GM12875 (cell line): ENCODE data around the gene TAAR1.
"Not testable (repeated sequence)": the region's sequence is repeated elsewhere in the genome, so short reads cannot be mapped to it uniquely, and the experiment has no call there.

Experiments used
- H3K4me3 ChIP-seq: one replicate; pipeline ENCODE4 v1.5.1; 2011; ENCODE audit warnings: low read depth, low read length, control low read depth
- CTCF ChIP-seq: IDR thresholded peaks from 2 replicates; pipeline ENCODE4 v1.5.1; 2011; ENCODE audit warnings: low read depth, mild to moderate bottlenecking, control low read depth, inconsistent platforms, low read length, moderate library complexity, borderline replicate concordance; ENCODE audit not compliant: insufficient read depth

The TAAR1 gene

GRCh38 chr6:132643547-132643946 is 15.4 kb downstream of the TAAR1 start:
- H3K4me3 ChIP-seq: no peak overlapping the region
- TF ChIP-seq CTCF: no peak

GRCh38 chr6:132637135-132637534 is 21.8 kb downstream of the TAAR1 start:
- H3K4me3 ChIP-seq: not testable (repeated sequence)

- H3K4me3 ChIP-seq: not testable (repeated sequence)
These were observed 23.1 kb downstream of the TAAR1 start for GRCh38 chr6:132635906-132636305.

GRCh38 chr6:132635288-132635687 is 23.7 kb downstream of the TAAR1 start:
- not testable (repeated sequence) for H3K4me3 ChIP-seq

- no peak overlapping the region for H3K4me3 ChIP-seq
- no peak for TF ChIP-seq CTCF
These were observed 24.2 kb downstream of the TAAR1 start for GRCh38 chr6:132634796-132635195.

- TF ChIP-seq CTCF: no peak
These were observed 25.6 kb downstream of the TAAR1 start for GRCh38 chr6:132633362-132633761.

GRCh38 chr6:132624175-132624574 is 34.8 kb downstream of the TAAR1 start, which contains the start of gene TAAR2:
Gene TAAR2 (minus strand): TSS chr6:132624275. CDS start chr6:132624275, 0 bp downstream.
- TF ChIP-seq CTCF: no peak
- H3K4me3 ChIP-seq: no peak within 1 kb of the TSS

More at GRCh38 chr6:132633362-132633761, 25.6 kb downstream of the TAAR1 start:
- H3K4me3 ChIP-seq: no peak overlapping the region

- no peak for TF ChIP-seq CTCF
- no peak overlapping the region for H3K4me3 ChIP-seq
These were observed 35.7 kb downstream of the TAAR1 start for GRCh38 chr6:132623106-132623845.

- no peak for TF ChIP-seq CTCF
- no peak overlapping the region for H3K4me3 ChIP-seq
These were observed 42.3 kb downstream of the TAAR1 start for GRCh38 chr6:132616677-132617076.
